Left kidney (tissue), 2 donors: ENCODE data around the gene BICC1. TPM values are rescaled to one million over a fixed set of nuclear protein-coding genes. Genes with fewer than 3 reads are reported as not detected.

Experiments used
- DNase-seq: peaks from one replicate; pipeline ENCODE4 v3.0.0-alpha.2; 2013
- polyA plus RNA-seq: library from polyadenylated mRNA; unstranded; fragments of 120-200 nt; gene quantifications from one replicate; pipeline ENCODE4 v1.2.1, GENCODE V29; 2013; ENCODE audit not compliant: insufficient read length

BICC1 gene
- polyA plus RNA-seq, 1 donor: 98.1 TPM

GRCh38 chr10:58700591-58700990, 187.9 kb downstream of the BICC1 start:
- DNase-seq: no peak

DNA sequence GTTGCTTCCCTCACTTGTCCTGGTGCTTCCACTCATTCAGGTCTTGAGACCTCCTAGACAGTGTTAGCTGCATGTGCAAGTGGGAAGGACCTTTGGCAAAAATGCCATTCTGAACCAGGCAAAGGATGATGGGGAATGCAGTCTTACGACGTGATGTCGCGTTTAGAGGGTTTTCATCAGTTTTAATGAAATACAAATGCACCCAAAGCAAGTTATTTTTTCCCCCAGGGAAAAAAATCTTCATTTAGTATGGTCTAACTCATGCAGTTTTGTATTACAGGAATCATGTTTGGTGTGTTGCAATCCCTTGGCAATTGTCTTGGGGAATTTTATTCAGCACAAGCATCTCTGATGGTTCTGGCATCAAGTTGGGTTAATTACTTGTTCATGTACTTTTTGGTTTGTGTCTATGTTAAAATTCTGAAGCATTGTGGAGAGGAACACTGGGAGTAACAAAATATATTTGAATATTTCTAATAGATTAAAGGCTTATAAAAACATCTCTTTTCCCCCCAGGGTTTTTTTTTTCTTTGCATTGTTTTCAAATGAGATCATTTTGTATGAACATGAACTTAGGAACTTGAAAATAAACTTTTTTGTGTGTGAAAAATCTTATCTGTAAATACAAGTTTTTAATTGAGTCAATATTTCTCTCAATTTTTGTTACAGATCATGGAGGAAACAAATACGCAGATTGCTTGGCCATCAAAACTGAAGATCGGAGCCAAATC, 188.9 kb downstream of the BICC1 start:
- DNase-seq: no peak

- DNase-seq: no peak
Observed at GRCh38 chr10:58704226-58704625, 191.6 kb downstream of the BICC1 start.

DNA sequence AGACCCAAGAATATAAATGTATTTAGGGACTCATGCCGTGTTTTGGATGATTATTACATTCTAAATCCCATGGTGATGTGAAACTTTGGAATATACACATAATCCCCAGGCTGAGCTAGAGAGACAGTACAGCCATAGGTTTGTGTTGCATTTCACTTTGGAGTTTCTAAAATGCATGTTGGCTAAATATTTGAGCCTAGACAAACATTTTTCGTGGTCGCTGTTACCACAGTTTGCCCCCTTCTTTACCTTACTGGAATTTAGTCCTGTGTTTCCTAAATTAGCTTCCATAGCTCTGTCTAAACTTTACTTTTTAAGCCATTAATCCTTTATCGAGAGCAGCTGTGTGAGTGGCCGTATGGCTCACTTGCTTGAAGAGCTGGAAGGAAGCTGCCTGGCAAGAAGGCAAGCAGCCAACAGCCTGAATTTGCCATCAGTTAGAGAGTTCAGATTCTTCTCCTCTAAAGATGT, 192.0 kb downstream of the BICC1 start:
- DNase-seq: no peak

DNA sequence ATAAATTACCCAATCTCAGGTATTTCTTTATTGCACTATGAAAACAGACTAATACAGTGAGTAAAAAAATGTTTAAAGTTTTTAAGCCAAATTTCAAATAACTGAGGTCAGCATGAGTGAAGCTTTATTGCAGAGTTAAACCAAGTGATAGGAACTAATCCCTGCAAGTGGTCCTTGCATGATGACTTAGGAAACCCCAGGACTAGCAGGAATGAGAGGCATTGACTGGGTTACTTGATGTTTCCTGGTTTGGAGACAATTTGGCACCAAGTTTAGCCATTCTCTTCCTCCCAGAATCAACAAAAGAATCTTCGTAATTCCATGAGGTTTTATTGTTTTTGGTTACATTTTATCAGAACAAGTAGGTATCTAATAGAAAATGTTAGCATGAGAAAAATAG, 194.2 kb downstream of the BICC1 start:
- DNase-seq: no peak

DNA sequence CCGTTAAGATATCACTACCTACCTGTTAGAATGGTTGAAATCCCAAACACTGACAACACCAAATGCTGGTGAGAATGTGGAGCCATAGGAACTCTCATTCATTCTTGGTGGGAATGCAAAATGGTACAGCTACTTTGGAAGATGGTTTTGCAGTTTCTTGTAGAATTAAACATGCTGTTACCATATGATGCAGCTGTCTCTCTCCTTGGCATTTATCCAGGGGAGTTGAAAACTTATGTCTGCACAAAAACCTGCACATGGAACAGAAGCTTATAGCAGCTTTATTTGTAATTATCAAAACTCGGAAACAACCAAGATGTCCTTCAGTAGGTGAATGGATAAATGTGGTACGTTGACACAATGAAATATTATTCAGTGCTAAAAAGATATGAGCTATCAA, 199.5 kb downstream of the BICC1 start:
- DNase-seq: no peak

- no peak for DNase-seq
Observed at GRCh38 chr10:58712982-58713381, 200.3 kb downstream of the BICC1 start.

GRCh38 chr10:58714409-58714808, 201.7 kb downstream of the BICC1 start:
- no peak for DNase-seq

DNA sequence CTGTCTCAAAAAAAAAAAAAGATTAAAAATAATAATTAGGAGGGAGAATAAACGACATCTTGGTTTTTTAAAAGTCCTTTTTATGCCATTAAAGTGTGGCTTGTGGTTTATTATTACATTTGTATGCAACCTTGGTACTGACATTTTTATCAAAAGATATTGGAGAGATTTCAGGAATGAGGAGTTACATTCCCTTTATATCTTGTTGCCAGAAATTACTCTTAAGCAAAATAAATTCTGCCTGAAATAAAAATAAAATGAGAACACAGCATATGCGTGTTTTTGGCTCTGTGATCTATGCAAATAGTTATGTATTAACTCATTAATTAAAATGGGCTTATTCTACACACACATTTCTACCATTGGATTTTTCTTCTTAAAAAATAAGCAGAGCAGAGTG, 202.4 kb downstream of the BICC1 start:
- DNase-seq: no peak

GRCh38 chr10:58718596-58718995, 205.9 kb downstream of the BICC1 start:
- no peak for DNase-seq

DNA sequence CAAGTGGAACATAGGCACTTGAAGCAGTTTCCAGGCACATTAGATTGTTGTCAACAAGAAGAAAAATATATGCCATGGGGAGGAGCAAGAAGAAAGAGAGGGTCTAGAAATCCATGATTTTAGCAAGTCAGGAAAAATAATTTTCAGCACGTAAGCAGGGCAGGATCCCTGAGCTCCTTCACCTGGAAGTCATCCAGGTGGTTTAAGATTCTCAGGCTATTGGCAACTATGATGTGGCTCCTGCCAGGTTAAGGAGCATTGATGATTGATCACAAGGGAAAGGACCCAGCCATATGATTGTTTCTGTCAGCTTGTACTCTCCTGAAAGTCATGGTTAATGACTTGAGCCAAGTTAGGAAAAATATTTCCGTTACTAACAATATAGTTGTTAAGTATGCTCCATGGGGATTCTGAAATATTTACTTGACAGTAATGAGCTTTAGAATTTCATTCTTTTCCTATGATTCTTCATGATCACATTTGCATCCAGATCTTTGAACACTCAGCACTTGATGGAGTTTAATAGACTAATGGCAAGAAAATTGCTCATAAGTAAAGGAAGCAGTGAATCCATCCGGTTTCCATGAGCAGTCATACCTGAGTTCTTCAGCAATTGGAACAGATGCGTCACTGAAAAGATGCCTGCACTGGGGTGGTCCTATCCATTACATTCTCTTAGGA, 209.1 kb downstream of the BICC1 start:
- DNase-seq: no peak

- DNase-seq: no peak
Observed at GRCh38 chr10:58723186-58723585, 210.5 kb downstream of the BICC1 start.

DNA sequence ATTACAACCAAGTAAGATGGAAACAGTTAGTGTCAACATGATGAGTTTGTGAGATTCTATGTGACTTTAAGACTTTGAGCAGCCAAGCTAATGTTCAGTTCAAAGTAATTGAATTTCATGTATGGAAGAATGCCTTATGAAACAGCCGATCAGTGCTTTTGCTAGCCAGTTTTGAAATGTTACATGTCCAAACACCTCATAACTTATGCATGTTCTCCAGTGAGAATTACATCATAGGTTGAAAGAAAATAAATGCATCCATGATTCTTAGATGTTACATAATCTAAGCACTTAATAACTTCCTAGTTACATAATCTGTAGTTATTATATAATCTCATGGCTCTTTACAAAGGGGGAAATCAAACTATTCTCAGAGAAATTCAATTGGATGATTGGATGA, 211.3 kb downstream of the BICC1 start:
- DNase-seq: no peak

DNA sequence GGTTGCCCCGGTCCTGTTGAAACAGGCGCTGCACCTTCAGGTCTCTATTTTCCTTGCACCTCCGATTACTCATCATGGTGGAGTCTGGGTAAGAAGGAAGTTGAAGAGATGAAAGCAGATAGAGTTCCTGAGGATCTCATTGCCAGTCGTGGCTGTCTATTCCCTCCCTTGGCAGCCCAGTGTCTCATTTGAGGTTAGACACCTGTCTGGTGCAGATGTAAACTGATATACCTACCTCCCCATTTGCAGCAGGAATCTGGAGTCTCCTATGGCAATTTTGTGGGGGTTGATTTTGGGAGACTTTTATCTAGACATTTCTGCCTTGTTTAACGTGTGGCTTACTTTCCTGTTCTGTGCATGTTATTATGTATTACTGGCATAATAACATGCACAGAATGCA, 212.1 kb downstream of the BICC1 start:
- no peak for DNase-seq

- DNase-seq: no peak
Observed at GRCh38 chr10:58725901-58726300, 213.2 kb downstream of the BICC1 start.

DNA sequence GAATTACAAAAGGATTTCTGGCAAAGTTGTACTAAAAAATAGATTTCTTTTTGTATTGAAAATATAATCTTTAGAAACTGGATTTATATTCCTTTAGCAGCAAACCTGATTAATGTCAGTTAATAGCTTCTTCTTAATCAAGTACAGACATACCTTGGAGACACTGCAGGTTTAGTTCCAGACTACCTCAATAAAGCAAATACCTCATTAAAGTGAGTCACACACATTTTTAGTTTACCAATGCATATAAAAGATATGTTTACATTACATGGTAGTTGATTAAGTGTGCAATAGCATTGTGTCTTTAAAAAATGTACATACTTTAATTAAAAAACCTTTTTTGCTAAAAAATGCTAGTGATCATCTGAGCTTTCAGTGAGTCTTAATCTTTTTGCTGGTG, 215.0 kb downstream of the BICC1 start:
- DNase-seq: no peak

GRCh38 chr10:58731276-58731675, 218.6 kb downstream of the BICC1 start:
- no peak for DNase-seq

GRCh38 chr10:58733436-58733835, 220.8 kb downstream of the BICC1 start:
- DNase-seq: no peak

DNA sequence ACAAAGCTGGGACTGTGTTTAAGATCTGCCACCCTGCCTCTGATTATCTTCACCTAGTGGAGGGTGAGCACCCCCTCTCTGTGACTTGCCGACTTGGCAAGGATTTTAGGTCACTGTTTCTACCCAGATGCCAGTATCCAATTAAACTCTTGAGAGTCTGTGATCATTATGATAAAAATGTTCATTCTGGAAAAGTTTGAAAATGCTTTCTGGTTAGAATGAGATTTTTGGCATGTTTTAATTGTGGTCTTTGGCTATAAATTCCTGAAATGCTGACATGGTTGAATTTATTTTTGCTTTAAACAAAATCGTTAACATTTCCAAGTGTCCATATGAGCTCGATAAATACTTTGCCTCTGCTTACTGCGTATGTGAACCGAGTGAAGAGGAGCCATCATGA, 221.4 kb downstream of the BICC1 start:
- no peak for DNase-seq

DNA sequence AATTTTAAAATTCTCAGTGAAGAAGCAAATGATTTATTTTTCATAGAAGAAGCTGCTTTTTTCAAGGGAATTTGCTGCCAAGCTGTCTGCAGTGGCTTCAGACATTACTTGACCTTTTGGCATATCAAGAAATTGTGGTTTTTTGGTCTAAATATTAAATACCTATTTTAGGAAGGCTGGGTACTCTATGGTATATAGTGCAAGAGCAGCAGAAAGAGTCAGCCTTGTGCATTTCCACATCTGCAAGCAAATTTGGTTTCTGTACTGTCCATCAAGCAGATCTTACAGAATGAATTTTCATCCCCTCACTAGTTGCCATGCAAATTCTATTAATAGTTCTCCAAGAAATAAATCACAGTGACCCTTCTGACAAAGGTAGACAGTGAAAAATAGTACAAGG, 222.0 kb downstream of the BICC1 start:
- no peak for DNase-seq

DNA sequence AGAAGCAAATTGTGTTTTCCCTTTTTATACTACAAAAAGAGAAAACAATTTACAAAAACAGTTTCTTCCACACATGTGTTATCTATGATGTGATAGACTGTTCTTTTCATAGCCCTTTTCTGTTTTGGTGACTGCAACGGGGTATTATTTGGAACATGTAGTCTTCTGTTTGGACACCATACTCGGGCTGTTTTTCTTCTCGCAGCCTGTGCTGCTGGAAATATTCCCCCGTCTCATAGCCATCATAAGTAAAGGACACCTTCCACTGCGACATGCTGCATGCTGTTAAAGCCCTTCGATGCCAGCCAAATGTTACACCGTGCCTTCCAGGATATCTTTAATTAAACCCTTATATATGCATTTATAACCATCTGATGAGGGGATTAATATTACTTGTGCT, 222.4 kb downstream of the BICC1 start:
- no peak for DNase-seq

DNA sequence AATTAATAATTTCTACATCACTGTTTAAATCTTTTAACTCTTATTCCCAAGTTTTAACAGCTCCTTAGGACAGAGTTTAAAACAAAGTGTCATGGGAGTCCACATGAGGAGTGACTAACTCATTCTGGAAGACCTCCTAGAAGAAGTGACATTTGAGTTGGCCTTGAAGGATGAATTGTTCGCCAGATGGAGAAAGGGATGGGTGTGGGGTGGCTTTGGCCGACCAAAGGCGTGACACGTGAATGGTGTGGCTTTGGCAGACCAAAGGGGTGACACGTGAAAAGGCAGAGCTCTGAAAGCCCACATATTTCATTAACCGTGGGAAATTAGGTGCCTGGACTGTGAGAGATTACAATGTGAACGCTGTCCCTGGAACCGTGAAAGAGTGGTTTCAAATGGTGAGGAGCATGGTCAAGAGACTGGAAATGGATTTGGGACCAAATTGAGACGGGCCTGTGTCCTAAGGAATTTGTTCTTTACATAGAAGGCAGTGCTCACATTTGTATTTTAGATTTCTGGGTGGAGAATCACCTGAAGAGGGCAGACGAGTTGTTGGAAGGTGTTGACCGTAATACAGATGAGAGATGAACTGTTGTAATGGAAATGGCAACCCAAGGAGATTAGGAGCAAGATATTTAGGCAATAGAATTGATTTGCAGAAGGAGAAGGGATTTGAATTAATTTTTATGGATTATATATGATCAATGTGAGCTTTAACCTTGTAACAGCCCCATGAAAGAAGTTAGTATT, 228.1 kb downstream of the BICC1 start:
- no peak for DNase-seq

- no peak for DNase-seq
Observed at GRCh38 chr10:58741673-58742072, 229.0 kb downstream of the BICC1 start.
